Epithelial cell of esophagus (primary cell): Measurements from ENCODE around the gene SPOCK3.
"Not testable (repeated sequence)": the region's sequence is repeated elsewhere in the genome, so short reads cannot be mapped to it uniquely, and the experiment has no call there.

Experiments
- DNase-seq: peaks from one replicate; pipeline ENCODE4 v3.0.0; 2010; ENCODE audit warnings: low read depth
- H3K4me3 ChIP-seq: 2 replicates; pipeline ENCODE4 v1.5.1; 2011; ENCODE audit warnings: mild to moderate bottlenecking, low read length, control low read depth
- TF ChIP-seq, protein P1 (sequence below): IDR thresholded peaks from 2 replicates; pipeline ENCODE4 v1.5.1; 2011; ENCODE audit warnings: low read depth, mild to moderate bottlenecking, low read length, control low read depth, inconsistent platforms; ENCODE audit not compliant: insufficient read depth; ENCODE audit errors: missing control alignments

The SPOCK3 gene

GRCh38 chr4:166987026-166987425 is 247.3 kb downstream of the SPOCK3 start:
- TF ChIP-seq, protein P1, sequence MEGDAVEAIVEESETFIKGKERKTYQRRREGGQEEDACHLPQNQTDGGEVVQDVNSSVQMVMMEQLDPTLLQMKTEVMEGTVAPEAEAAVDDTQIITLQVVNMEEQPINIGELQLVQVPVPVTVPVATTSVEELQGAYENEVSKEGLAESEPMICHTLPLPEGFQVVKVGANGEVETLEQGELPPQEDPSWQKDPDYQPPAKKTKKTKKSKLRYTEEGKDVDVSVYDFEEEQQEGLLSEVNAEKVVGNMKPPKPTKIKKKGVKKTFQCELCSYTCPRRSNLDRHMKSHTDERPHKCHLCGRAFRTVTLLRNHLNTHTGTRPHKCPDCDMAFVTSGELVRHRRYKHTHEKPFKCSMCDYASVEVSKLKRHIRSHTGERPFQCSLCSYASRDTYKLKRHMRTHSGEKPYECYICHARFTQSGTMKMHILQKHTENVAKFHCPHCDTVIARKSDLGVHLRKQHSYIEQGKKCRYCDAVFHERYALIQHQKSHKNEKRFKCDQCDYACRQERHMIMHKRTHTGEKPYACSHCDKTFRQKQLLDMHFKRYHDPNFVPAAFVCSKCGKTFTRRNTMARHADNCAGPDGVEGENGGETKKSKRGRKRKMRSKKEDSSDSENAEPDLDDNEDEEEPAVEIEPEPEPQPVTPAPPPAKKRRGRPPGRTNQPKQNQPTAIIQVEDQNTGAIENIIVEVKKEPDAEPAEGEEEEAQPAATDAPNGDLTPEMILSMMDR: no peak
- no peak overlapping the region for H3K4me3 ChIP-seq
- peak; percentile 6 for DNase-seq

DNA sequence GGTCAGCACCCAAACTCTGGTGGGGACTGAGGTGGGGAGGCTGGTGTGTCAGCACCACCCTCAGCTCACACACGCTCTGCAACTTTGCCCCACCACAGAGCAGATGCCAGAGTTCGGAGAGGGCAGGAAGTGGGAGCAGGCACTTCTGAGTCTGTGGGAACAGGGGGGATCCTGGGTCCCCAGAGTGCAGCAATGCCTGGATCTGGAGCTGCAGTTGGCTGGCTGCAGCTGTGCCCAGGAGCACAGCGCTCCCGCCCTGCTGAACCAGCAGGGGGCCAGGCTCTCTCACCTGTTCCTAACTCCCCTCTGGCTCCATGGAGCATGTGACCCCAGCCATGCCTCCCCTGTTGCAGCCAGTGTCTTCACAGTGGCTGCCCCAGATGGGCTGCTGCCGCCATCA is 252.4 kb downstream of the SPOCK3 start:
- H3K4me3 ChIP-seq: no peak overlapping the region
- TF ChIP-seq, protein P1: no peak
- DNase-seq: no peak

- TF ChIP-seq, protein P1: no peak
- DNase-seq: no peak
Observed at GRCh38 chr4:166980419-166980818, 253.9 kb downstream of the SPOCK3 start.

DNA sequence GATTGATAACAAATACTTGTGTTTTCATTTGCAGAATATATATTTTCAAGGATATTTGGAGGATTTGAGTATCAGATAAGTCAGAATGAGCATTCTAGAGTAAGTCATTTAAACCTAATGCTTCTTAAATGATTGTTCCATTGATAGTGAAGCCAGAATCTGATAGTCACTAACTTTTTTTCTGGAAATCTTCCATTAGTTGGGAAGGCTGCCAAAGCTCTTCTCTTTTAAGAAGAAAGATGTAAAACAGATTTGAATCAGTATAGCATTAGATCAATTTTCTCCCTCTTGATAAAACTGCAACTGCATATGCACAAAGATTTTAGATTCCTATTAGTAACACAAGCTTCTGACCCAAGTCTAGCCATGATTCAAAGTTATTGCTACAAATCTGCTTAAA is 256.7 kb downstream of the SPOCK3 start:
- DNase-seq: no peak
- TF ChIP-seq, protein P1: no peak
- no peak overlapping the region for H3K4me3 ChIP-seq

More at GRCh38 chr4:166980419-166980818, 253.9 kb downstream of the SPOCK3 start:
- H3K4me3 ChIP-seq: no peak overlapping the region

DNA sequence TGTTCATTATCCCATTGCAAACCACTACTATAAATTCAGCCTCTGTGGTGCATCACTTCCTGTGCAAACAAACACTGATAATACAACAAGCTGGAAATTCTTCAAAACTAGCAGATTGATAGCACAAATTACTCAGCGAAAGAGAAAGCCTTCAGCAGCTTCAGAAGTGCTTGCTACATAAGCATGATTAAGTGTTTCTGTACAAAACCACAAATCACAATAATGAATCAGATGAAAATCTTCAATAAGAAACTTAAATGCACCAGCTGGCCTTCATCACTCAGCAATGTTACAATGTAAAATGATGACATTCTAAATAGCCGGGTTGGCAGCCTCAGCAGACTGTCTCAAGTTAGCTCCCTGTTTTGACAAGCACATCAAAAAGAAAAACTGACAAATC is 262.2 kb downstream of the SPOCK3 start:
- peak; percentile 91 for DNase-seq
- no peak overlapping the region for H3K4me3 ChIP-seq
- TF ChIP-seq, protein P1: no peak

DNA sequence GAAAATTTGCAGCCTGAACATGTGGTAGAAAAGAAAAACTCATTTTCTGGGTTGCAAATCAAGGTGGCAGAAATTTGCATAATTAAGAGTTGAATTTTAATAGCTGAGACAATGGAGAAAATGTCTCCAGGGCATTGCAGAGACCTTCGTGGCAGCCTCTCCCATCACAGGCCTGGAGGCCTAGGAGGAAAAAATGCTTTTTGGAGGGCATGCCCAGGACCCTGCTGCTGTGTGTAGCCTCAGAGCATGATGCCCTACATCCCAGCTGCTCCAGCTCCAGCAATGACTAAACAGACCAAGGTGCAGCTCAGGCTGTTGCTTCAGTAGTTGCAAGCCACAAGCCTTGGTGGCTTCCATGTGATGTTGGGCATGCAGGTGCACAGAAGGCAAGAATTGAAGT is 266.1 kb downstream of the SPOCK3 start:
- not testable (repeated sequence) for DNase-seq, H3K4me3 ChIP-seq

DNA sequence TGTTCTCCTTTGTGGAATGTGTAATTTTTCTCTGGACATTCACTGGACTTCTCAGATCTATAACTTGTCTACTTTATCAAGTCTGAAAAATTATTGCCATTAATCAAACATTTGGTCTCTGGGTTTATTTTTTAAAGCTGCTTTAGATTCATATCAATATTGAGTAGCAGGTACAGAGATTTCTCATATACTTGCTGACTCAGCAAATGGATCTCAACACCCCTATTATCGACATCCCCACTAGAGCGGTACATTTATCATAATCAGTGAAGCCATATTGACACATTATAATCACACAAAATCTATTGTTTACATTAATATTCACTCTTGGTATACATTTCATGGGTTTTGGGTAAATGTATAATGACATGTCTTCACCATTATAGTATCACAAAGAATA is 268.7 kb downstream of the SPOCK3 start:
- TF ChIP-seq, protein P1: no peak
- DNase-seq: no peak
- no peak overlapping the region for H3K4me3 ChIP-seq
